Thoracic aorta (tissue), 2 donors: Measurements from ENCODE around the gene RTKN. TPM values are rescaled to one million over a fixed set of nuclear protein-coding genes. Genes with fewer than 3 reads are reported as not detected.

ENCODE experiments used
- ATAC-seq: fragments of 150-250 bp; one replicate; pipeline ENCODE4 v1.8.0; 2017; ENCODE audit warnings: low read depth; ENCODE audit not compliant: insufficient number of reproducible peaks, low FRiP score
- DNase-seq: peaks from one replicate; pipeline ENCODE4 v3.0.0-alpha.2; 2020; ENCODE audit warnings: low spot score
- H3K27ac ChIP-seq, 2 donors: fragments of 200-600 bp; sonication (generic); 1 replicate in 1 of 2; 2 replicates in 1 of 2; pipeline ENCODE4 v1.5.1; 2016; ENCODE audit warnings: mild to moderate bottlenecking in 2 of 2, moderate library complexity in 2 of 2
- H3K27me3 ChIP-seq: fragments of 200-600 bp; sonication (generic); replicated peaks from 2 replicates; pipeline ENCODE4 v1.6.0; 2016; ENCODE audit warnings: mild to moderate bottlenecking; ENCODE audit not compliant: insufficient read depth
- H3K36me3 ChIP-seq: fragments of 200-600 bp; sonication (generic); one replicate; pipeline ENCODE4 v1.5.1; 2016
- H3K4me1 ChIP-seq, 2 donors: fragments of 200-600 bp; sonication (generic); 1 replicate in 1 of 2; 2 replicates in 1 of 2; pipeline versions ENCODE4 v1.5.1 to v1.6.0; 2016; ENCODE audit warnings: low read depth in 2 of 2, mild to moderate bottlenecking in 1 of 2; ENCODE audit not compliant: control insufficient read depth in 1 of 2
- H3K4me3 ChIP-seq: fragments of 200-600 bp; sonication (generic); 2 replicates; pipeline ENCODE4 v1.5.1; 2016; ENCODE audit warnings: mild to moderate bottlenecking
- H3K9me3 ChIP-seq: fragments of 200-600 bp; sonication (generic); 2 replicates; pipeline ENCODE4 v1.5.1; 2016
- CTCF ChIP-seq: fragments of 200-600 bp; sonication (generic); IDR thresholded peaks from one replicate; pipeline ENCODE4 v1.5.1; 2019; ENCODE audit warnings: antibody characterized with exemption
- total RNA-seq, 2 donors: library from RNA; depleted of rRNA; stranded (reverse); fragments of >200 nt; gene quantifications; one replicate each; pipeline versions ENCODE4 v1.1.0 to v1.2.3, GENCODE V29; 2016

RTKN gene
- total RNA-seq, 2 donors from 2014 or later = 23.2 to 25.6 TPM

DNA sequence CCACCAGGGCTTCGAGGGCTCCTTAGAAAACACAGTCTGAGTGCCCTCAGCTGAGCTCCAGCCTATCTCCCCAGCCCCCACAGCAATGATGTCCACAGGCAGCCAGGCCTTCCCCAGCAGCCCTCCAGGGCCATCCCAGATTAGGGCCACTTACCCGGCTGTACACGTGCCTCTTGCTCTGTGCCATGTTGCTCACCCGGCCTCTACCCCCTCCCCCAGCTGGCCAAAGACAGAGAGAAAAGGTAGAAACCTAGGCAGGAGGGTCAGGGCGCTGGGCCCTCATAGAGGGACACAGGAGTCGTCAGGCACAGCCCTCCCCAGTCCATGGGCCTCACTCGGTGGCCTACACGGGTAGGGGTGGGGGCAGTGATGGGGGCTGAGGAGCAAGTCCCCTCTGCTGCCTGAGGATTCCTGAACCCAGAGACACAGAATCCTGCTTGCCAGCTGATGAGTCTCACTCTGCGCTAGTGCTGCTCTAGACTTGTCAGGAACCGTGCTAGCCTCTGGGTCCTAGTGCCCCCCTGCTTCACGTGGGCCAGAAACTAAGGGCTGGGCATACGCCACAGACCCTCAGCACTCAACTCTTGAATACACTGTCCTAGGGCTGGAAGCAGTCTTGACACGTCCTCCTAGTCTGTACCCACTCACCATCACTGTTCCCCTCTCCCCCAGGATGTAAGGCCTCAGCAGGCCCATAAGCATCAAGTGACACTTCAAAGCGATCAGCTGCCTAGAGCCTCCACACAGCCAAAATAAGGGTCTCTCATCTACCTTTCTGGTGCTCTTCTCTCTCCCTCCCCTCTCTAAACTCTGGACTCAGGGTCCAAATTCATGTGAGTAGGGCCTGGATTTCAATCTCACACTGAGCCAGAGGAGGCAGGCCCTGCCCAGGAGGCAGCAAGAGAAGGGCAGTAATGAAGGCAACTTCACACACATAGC, 61.6 kb downstream of the RTKN start, which contains the start of gene DCTN1:
DCTN1 (minus strand) TSS at position 461 of the 939 bp plus-strand sequence; CDS start at position 187, 274 bp downstream.
- no peaks in the 10 kb centered on the region for H3K27me3 ChIP-seq
- peaks cover 14% of the 10 kb centered on the region for H3K36me3 ChIP-seq
- H3K9me3 ChIP-seq = no peaks in the 10 kb centered on the region
- no peak for ATAC-seq
- peaks cover 18 to 53% of the 10 kb centered on the region in 2 donors for H3K4me1 ChIP-seq
- no peak for DNase-seq
- no peak within 1 kb of the TSS for H3K27ac ChIP-seq
- no peak for TF ChIP-seq CTCF
- peak within 1 kb of the TSS; percentile 69 for H3K4me3 ChIP-seq

DNA sequence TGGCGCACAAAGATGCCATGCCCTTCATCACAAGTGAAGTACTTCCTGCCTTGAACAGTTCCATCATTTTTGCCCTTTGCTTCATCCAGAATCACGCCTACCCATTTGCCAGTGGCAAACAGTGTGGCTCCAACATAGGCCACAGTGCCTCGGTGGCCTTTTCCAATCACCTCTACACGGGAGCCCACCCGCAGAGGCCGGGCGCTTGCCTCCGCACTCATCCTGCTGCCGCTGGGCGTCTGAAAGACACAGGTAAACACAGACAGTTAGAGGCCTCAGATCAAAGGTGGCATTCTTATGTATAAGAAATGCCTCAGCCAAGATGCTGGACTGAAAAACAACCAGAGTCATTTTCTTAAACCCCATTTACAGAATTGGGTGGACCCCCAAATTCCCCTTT, 63.7 kb downstream of the RTKN start:
- Histone ChIP-seq H3K27me3 (no peaks in the 10 kb centered on the region), H3K9me3 (no peaks in the 10 kb centered on the region), H3K4me3 (no peak overlapping the region), H3K4me1 (peaks cover 16 to 53% of the 10 kb centered on the region in 2 donors), H3K36me3 (peaks cover 14% of the 10 kb centered on the region), H3K27ac (no peak overlapping the region)
- no peak for TF ChIP-seq CTCF
- ATAC-seq = no peak
- no peak for DNase-seq

- Histone ChIP-seq H3K27ac (no peak overlapping the region), H3K36me3 (peaks cover 21% of the 10 kb centered on the region), H3K4me1 (peaks cover 11 to 37% of the 10 kb centered on the region in 2 donors), H3K27me3 (no peaks in the 10 kb centered on the region), H3K9me3 (no peaks in the 10 kb centered on the region), H3K4me3 (no peak overlapping the region)
- ATAC-seq (no peak), DNase-seq (no peak)
- TF ChIP-seq CTCF = no peak
Observed at GRCh38 chr2:74375838-74376237, 65.9 kb downstream of the RTKN start.

Other genes with a start within 250 kb of the RTKN start
- 100 to 1,000 TPM in 1 of 2 donors, 10 to 100 TPM in 1; 93.3 to 216 TPM for gene MTHFD2, start 243.3 kb downstream of the RTKN start, total RNA-seq
- 1 to 10 TPM; 2.2 to 9.5 TPM for gene SLC4A5, start 98.5 kb downstream of the RTKN start, total RNA-seq
- gene DCTN1, start 61.6 kb downstream of the RTKN start, total RNA-seq = 100 to 1,000 TPM; 123 to 332 TPM
- gene C2orf81, start 20.3 kb downstream of the RTKN start, total RNA-seq = 1 to 10 TPM; 1.7 to 1.9 TPM
- 1 to 10 TPM; 6.1 to 6.2 TPM for gene WDR54, start 20.2 kb downstream of the RTKN start, total RNA-seq
- 10 to 100 TPM; 15.4 to 17.8 TPM for gene INO80B, start 13.2 kb upstream of the RTKN start, total RNA-seq
- gene WBP1, start 16.5 kb upstream of the RTKN start, total RNA-seq = 10 to 100 TPM; 27.4 to 47.1 TPM
- 10 to 100 TPM; 42.0 to 55.9 TPM for gene MOGS, start 23.4 kb upstream of the RTKN start, total RNA-seq
- gene MRPL53, start 30.7 kb upstream of the RTKN start, total RNA-seq = 10 to 100 TPM; 14.6 to 40.8 TPM
- 10 to 100 TPM; 31.5 to 43.4 TPM for gene CCDC142, start 41.1 kb upstream of the RTKN start, total RNA-seq
- 10 to 100 TPM; 37.9 to 38.9 TPM for gene TTC31, start 41.1 kb upstream of the RTKN start, total RNA-seq
- under 1 TPM; 0.54 to 0.71 TPM for gene LBX2, start 57.7 kb upstream of the RTKN start, total RNA-seq
- 1 to 10 TPM; 7.8 to 8.0 TPM for gene PCGF1, start 65.8 kb upstream of the RTKN start, total RNA-seq
- not detected for gene TLX2, start 72.5 kb upstream of the RTKN start, total RNA-seq
- 1 to 10 TPM in 1 of 2 donors, not detected in 1; 1.9 TPM for gene DQX1, start 84.3 kb upstream of the RTKN start, total RNA-seq
- 100 to 1,000 TPM in 1 of 2 donors, 10 to 100 TPM in 1; 85.5 to 113 TPM for gene AUP1, start 87.8 kb upstream of the RTKN start, total RNA-seq
- 10 to 100 TPM; 34.9 to 35.6 TPM for gene HTRA2, start 88.0 kb upstream of the RTKN start, total RNA-seq
- gene LOXL3, start 112.0 kb upstream of the RTKN start, total RNA-seq = 10 to 100 TPM; 16.6 to 24.9 TPM
- 10 to 100 TPM; 17.6 to 23.1 TPM for gene DOK1, start 112.8 kb upstream of the RTKN start, total RNA-seq
- gene M1AP, start 206.4 kb upstream of the RTKN start, total RNA-seq = 1 to 10 TPM in 1 of 2 donors, not detected in 1; 4.5 TPM
- 10 to 100 TPM in 1 of 2 donors, 1 to 10 TPM in 1; 9.5 to 27.6 TPM for gene SEMA4F, start 212.3 kb upstream of the RTKN start, total RNA-seq